ENCODE results near the gene PRRG1.
"Not testable (repeated sequence)": the region's sequence is repeated elsewhere in the genome, so short reads cannot be mapped to it uniquely, and the experiment has no call there.

Gene PRRG1

DNA sequence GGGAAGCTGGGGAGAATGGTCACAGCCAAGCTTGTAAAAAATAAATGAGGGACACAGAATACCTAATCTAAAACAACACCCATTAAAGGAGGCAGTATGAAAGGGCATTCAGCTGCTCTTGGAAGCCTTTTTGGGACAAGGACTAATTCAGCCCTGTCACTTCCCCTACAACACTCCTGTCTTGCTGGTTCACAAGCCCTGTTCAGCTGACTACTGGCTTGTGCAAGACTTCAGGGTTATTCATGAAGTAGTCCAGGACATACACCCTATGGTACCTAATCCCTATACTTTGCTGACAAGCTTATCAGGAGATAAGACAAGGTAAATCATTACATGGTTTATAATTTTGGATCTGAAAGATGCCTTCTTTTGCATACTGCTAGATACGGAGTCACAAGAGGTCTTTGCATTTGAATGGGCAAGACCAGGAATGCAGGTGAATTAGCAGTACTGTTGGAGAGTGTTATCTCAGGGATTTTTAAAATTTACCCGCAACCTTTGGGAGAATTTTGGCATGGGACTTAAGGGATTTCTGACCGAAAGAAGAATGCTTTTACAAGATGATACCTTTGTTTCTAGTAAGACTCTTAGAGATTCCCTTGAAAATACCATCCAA, 119.1 kb downstream of the PRRG1 start:
- TF ChIP-seq, protein P1, sequence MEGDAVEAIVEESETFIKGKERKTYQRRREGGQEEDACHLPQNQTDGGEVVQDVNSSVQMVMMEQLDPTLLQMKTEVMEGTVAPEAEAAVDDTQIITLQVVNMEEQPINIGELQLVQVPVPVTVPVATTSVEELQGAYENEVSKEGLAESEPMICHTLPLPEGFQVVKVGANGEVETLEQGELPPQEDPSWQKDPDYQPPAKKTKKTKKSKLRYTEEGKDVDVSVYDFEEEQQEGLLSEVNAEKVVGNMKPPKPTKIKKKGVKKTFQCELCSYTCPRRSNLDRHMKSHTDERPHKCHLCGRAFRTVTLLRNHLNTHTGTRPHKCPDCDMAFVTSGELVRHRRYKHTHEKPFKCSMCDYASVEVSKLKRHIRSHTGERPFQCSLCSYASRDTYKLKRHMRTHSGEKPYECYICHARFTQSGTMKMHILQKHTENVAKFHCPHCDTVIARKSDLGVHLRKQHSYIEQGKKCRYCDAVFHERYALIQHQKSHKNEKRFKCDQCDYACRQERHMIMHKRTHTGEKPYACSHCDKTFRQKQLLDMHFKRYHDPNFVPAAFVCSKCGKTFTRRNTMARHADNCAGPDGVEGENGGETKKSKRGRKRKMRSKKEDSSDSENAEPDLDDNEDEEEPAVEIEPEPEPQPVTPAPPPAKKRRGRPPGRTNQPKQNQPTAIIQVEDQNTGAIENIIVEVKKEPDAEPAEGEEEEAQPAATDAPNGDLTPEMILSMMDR (IDR thresholded peaks at IDR 0.05; ENCODE audit: low read depth, low read length), result no peak
- H3K4me3 ChIP-seq (ENCODE audit: low read depth, low read length), result no peak overlapping the region

DNA sequence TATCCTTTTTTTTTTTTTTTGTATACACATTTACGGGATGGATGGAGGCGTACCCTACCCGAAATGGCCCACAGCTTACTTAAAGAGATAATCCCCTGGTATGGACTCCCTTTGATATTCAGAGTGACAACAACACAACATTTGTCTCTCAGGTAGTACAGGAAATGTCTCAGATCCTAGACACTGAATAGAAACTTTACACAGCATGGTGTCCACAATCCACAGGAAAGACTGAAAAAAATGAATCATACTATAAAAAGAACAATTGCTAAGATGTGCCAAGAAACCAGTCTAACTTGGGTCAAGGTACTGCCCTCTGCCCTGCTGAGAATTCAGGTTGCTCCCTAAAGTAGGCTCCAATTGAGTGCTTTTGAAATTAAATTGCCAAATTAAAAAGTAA, 121.5 kb downstream of the PRRG1 start:
- H3K4me3 ChIP-seq (ENCODE audit: low read depth, low read length), result no peak overlapping the region
- TF ChIP-seq, protein P1 (IDR thresholded peaks at IDR 0.05; ENCODE audit: low read depth, low read length), result no peak

DNA sequence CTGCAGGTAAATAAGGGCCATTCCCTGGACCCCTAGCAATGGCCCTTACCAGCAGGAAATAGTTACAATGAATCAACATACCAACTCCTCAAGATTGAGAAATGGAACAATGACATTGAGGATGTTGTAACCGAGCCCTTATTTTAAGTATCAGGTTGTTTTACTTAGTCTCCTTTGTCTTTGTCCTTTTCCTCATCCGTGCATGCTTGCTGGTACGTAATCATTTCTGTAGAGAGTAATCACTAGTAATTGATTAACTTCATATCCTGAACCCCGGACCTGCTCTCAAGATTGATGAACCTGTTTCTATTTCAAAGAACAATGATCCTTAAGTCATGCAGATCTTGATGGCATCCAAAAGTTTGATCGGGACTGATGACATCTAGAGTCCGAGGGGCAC, 123.7 kb downstream of the PRRG1 start:
- TF ChIP-seq, protein P1 (IDR thresholded peaks at IDR 0.05; ENCODE audit: low read depth, low read length), result no peak
- no peak overlapping the region for H3K4me3 ChIP-seq (ENCODE audit: low read depth, low read length)

DNA sequence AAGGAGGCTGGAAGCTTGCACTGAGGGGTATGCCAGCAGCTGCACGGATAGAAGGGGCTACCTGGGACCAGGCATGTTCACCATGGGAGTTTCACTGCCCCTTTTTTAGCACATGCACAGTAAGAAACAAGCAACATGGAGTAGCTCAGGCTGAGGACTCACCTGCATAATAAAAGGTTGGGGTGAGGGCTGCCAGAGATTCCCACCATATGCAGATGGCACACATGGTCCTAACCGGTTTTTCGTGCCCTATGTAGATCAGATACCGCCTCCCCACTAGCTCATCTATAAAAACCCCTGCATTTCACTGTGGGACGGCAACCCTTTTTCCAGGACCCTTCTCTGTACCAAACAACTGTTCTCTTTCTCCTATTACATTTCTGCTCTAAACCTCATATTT, 125.3 kb downstream of the PRRG1 start:
- no peak overlapping the region for H3K4me3 ChIP-seq (ENCODE audit: low read depth, low read length)
- TF ChIP-seq, protein P1 (IDR thresholded peaks at IDR 0.05; ENCODE audit: low read depth, low read length), result no peak

- H3K4me3 ChIP-seq (ENCODE audit: low read depth, low read length), result no peak overlapping the region
- TF ChIP-seq, protein P1 (IDR thresholded peaks at IDR 0.05; ENCODE audit: low read depth, low read length), result no peak
These were observed 127.5 kb downstream of the PRRG1 start for GRCh38 chrX:37476571-37477170.

- not testable (repeated sequence) for H3K4me3 ChIP-seq (ENCODE audit: low read depth, low read length)
These were observed 135.2 kb downstream of the PRRG1 start for GRCh38 chrX:37484335-37484734.

DNA sequence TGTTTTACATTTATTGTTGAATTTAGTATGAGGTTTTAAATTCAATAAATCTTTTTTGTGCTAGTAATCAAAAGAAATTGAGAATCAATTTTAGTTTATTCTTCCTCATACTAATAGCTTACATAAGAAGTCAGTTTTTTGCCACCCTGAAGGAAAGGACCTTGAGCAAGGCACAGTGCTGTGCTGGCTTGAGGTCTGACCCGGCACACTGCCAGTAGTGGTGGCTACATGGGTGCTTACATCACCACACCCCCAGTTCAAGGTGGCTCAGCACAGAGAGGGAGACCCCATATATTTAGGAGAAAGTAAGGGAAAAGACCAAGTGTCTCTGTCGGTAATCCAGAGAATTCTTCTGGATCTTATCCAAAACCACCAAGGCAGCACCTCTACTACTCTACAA, 136.3 kb downstream of the PRRG1 start:
- TF ChIP-seq, protein P1 (IDR thresholded peaks at IDR 0.05; ENCODE audit: low read depth, low read length), result no peak
- no peak overlapping the region for H3K4me3 ChIP-seq (ENCODE audit: low read depth, low read length)

- TF ChIP-seq, protein P1 (IDR thresholded peaks at IDR 0.05; ENCODE audit: low read depth, low read length), result no peak
- H3K4me3 ChIP-seq (ENCODE audit: low read depth, low read length), result no peak overlapping the region
These were observed 138.1 kb downstream of the PRRG1 start for GRCh38 chrX:37487271-37487670.

All from WI38 (cell line).